NCI-H2227 (cell line): Measurements from ENCODE around the gene CNPY1.
A peak's percentile ranks its signal among the peaks of the same experiment; 100 is the strongest.

Experiments
- DNase-seq: peaks from one replicate; lab custom pipeline; 2025; ENCODE audit not compliant: unreplicated experiment; lab: John Stamatoyannopoulos, UW

CNPY1 gene

GRCh38 chr7:155457544-155458110 lies 88.7 kb downstream of the CNPY1 start:
- no peak for DNase-seq

GRCh38 chr7:155456738-155457543 lies 89.4 kb downstream of the CNPY1 start:
- peak; percentile 81 for DNase-seq

- no peak for DNase-seq
Measured at GRCh38 chr7:155455776-155456737, 90.3 kb downstream of the CNPY1 start.

GRCh38 chr7:155455132-155455693 lies 91.1 kb downstream of the CNPY1 start:
- no peak for DNase-seq

- no peak for DNase-seq
Measured at GRCh38 chr7:155454183-155455112, 91.9 kb downstream of the CNPY1 start.

- no peak for DNase-seq
Measured at GRCh38 chr7:155453296-155454182, 92.8 kb downstream of the CNPY1 start.

- no peak for DNase-seq
Measured at GRCh38 chr7:155452505-155453295, 93.7 kb downstream of the CNPY1 start.

GRCh38 chr7:155451840-155452239 lies 94.5 kb downstream of the CNPY1 start:
- no peak for DNase-seq
